HUDEP-2 (cell line): ENCODE measurements around the gene SHF.

Experiments
- DNase-seq, 76 experiments: peaks; one replicate each; lab custom pipeline; 2025; ENCODE audit not compliant: unreplicated experiment in 76 of 76; lab: John Stamatoyannopoulos, UW

The SHF gene

GRCh38 chr15:45199136-45199810 lies 11.5 kb upstream of the SHF start:
- DNase-seq = peak in 12 of 76 experiments; percentile 6 to 43 (median 14)

- peak; percentile 46 to 98 (median 87) for DNase-seq
Measured at GRCh38 chr15:45198337-45199135, 10.8 kb upstream of the SHF start.

- no peak for DNase-seq
Measured at GRCh38 chr15:45197512-45197911, 9.7 kb upstream of the SHF start.

- DNase-seq = no peak
Measured at GRCh38 chr15:45187578-45187893, 230 bp downstream of the SHF start.

GRCh38 chr15:45186771-45187577 lies 792 bp downstream of the SHF start:
- DNase-seq = no peak

GRCh38 chr15:45185903-45186770 lies 1.6 kb downstream of the SHF start:
- no peak for DNase-seq

GRCh38 chr15:45185069-45185779 lies 2.5 kb downstream of the SHF start:
- DNase-seq = no peak

- DNase-seq = no peak
Measured at GRCh38 chr15:45184562-45185041, 3.2 kb downstream of the SHF start.

- DNase-seq = no peak
Measured at GRCh38 chr15:45183511-45183910, 4.3 kb downstream of the SHF start.

GRCh38 chr15:45182996-45183395 lies 4.8 kb downstream of the SHF start:
- no peak for DNase-seq

- no peak for DNase-seq
Measured at GRCh38 chr15:45181491-45182285, 6.1 kb downstream of the SHF start.

GRCh38 chr15:45180648-45181436 lies 6.9 kb downstream of the SHF start:
- DNase-seq = no peak

- no peak for DNase-seq
Measured at GRCh38 chr15:45180201-45180600, 7.6 kb downstream of the SHF start.

- DNase-seq = peak in 33 of 76 experiments; percentile 1 to 43 (median 15)
Measured at GRCh38 chr15:45179221-45179985, 8.4 kb downstream of the SHF start.

GRCh38 chr15:45177285-45177684 lies 10.5 kb downstream of the SHF start:
- DNase-seq = no peak

- no peak for DNase-seq
Measured at GRCh38 chr15:45174577-45174976, 13.2 kb downstream of the SHF start.

- no peak for DNase-seq
Measured at GRCh38 chr15:45174069-45174468, 13.7 kb downstream of the SHF start.
